Trophoblast cell (in vitro differentiated cells and primary cell): Measurements from ENCODE around the gene UGGT2.
A peak's percentile ranks its signal among the peaks of the same experiment; 100 is the strongest.

Experiments
- DNase-seq, 2 donors: peaks; one replicate each; pipeline ENCODE4 v3.0.0-alpha.2; 2016
- H2AFZ ChIP-seq: 2 replicates; pipeline ENCODE4 v1.6.1; 2013; ENCODE audit warnings: low read length, moderate library complexity, mild to moderate bottlenecking; ENCODE audit not compliant: insufficient read depth, poor library complexity
- H2AK5ac ChIP-seq: 2 replicates; pipeline ENCODE4 v1.6.1; 2013; ENCODE audit warnings: mild to moderate bottlenecking, low read length
- H2BK120ac ChIP-seq: 2 replicates; pipeline ENCODE4 v1.6.1; 2013; ENCODE audit warnings: low read length, mild to moderate bottlenecking, moderate library complexity; ENCODE audit not compliant: insufficient read depth, poor library complexity
- H2BK12ac ChIP-seq: 2 replicates; pipeline ENCODE4 v1.6.1; 2013; ENCODE audit warnings: mild to moderate bottlenecking, low read length, moderate library complexity
- H2BK5ac ChIP-seq: 2 replicates; pipeline ENCODE4 v1.6.1; 2013; ENCODE audit warnings: low read length, low read depth, moderate library complexity, mild to moderate bottlenecking; ENCODE audit not compliant: poor library complexity
- H3K14ac ChIP-seq: 2 replicates; pipeline ENCODE4 v1.6.1; 2013; ENCODE audit warnings: mild to moderate bottlenecking, low read length
- H3K18ac ChIP-seq: 2 replicates; pipeline ENCODE4 v1.6.1; 2013; ENCODE audit warnings: mild to moderate bottlenecking, low read length
- H3K23ac ChIP-seq: 2 replicates; pipeline ENCODE4 v1.6.1; 2013; ENCODE audit warnings: low read length
- H3K27ac ChIP-seq: 2 replicates; pipeline ENCODE4 v1.5.1; 2013; ENCODE audit warnings: low read depth, mild to moderate bottlenecking, inconsistent platforms, low read length, moderate library complexity
- H3K27me3 ChIP-seq: 2 replicates; pipeline ENCODE4 v1.6.1; 2013; ENCODE audit warnings: inconsistent platforms, mild to moderate bottlenecking, low read length, moderate library complexity; ENCODE audit not compliant: insufficient read depth
- H3K36me3 ChIP-seq, 2 experiments: 1 replicate in 1 of 2; 2 replicates in 1 of 2; pipeline ENCODE4 v1.6.1; 2013; ENCODE audit warnings: low read length in 2 of 2, mild to moderate bottlenecking in 2 of 2, moderate library complexity in 1 of 2; ENCODE audit not compliant: insufficient read depth in 2 of 2, control insufficient read depth in 1 of 2
- H3K4ac ChIP-seq: 2 replicates; pipeline ENCODE4 v1.6.1; 2013; ENCODE audit warnings: low read depth, mild to moderate bottlenecking, low read length, moderate library complexity
- H3K4me1 ChIP-seq, 2 experiments: 1 replicate in 1 of 2; 2 replicates in 1 of 2; pipeline ENCODE4 v1.6.1; 2013; ENCODE audit warnings: low read length in 2 of 2, mild to moderate bottlenecking in 2 of 2, moderate library complexity in 1 of 2; ENCODE audit not compliant: insufficient read depth in 2 of 2, control insufficient read depth in 1 of 2
- H3K4me2 ChIP-seq: 2 replicates; pipeline ENCODE4 v1.6.1; 2013; ENCODE audit warnings: inconsistent platforms, mild to moderate bottlenecking, low read length, moderate library complexity
- H3K4me3 ChIP-seq: 2 replicates; pipeline ENCODE4 v1.5.1; 2013; ENCODE audit warnings: mild to moderate bottlenecking, low read depth, low read length, inconsistent platforms
- H3K79me1 ChIP-seq: one replicate; pipeline ENCODE4 v1.6.1; 2013; ENCODE audit warnings: low read length
- H3K79me2 ChIP-seq: 2 replicates; pipeline ENCODE4 v1.6.1; 2013; ENCODE audit warnings: low read length, mild to moderate bottlenecking; ENCODE audit not compliant: control insufficient read depth, insufficient read depth, poor library complexity
- H3K9ac ChIP-seq: 2 replicates; pipeline ENCODE4 v1.6.1; 2013; ENCODE audit warnings: mild to moderate bottlenecking, low read length
- H3K9me3 ChIP-seq: 2 replicates; pipeline ENCODE4 v1.6.1; 2013; ENCODE audit warnings: low read depth, mild to moderate bottlenecking, control low read depth, inconsistent platforms, low read length; ENCODE audit not compliant: insufficient read depth
- H4K12ac ChIP-seq: 2 replicates; pipeline ENCODE4 v1.6.1; 2013; ENCODE audit warnings: low read depth, mild to moderate bottlenecking, low read length, moderate library complexity
- H4K8ac ChIP-seq: 2 replicates; pipeline ENCODE4 v1.6.1; 2013; ENCODE audit warnings: low read depth, mild to moderate bottlenecking, low read length, moderate library complexity
- H4K91ac ChIP-seq: one replicate; pipeline ENCODE4 v1.6.1; 2013; ENCODE audit warnings: low read depth, mild to moderate bottlenecking, low read length, moderate library complexity
- WGBS: extraction: QIAGEN DNeasy Blood & Tissue Kit; methylation state at CpG from one replicate; pipeline ENCODE4 v1.1.7; 2013; ENCODE audit warnings: missing lambda C conversion rate; ENCODE audit not compliant: insufficient read length, insufficient coverage; ENCODE audit errors: extremely low coverage; 5-methylcytosine and 5-hydroxymethylcytosine counted together

Gene UGGT2

GRCh38 chr13:95805921-95806320 lies 247.3 kb downstream of the UGGT2 start:
- H3K4me2 ChIP-seq, result no peak overlapping the region
- H3K27ac ChIP-seq, result no peak overlapping the region
- no peaks in the 10 kb centered on the region for H3K79me1 ChIP-seq
- no peaks in the 10 kb centered on the region for H3K4me1 ChIP-seq
- no peak overlapping the region for H3K9ac ChIP-seq
- no peak overlapping the region for H3K4me3 ChIP-seq
- H2AK5ac ChIP-seq, result no peak overlapping the region
- no peaks in the 10 kb centered on the region for H3K27me3 ChIP-seq
- H2AFZ ChIP-seq, result no peak overlapping the region
- no peak overlapping the region for H3K23ac ChIP-seq
- no peak overlapping the region for H4K8ac ChIP-seq
- peaks cover 0 to 4% of the 10 kb centered on the region in 2 experiments for H3K36me3 ChIP-seq
- no peaks in the 10 kb centered on the region for H3K79me2 ChIP-seq
- no peak overlapping the region for H2BK5ac ChIP-seq
- H3K18ac ChIP-seq, result no peak overlapping the region
- no peak overlapping the region for H4K12ac ChIP-seq
- H2BK12ac ChIP-seq, result no peak overlapping the region
- no peak overlapping the region for H2BK120ac ChIP-seq
- peaks cover 4% of the 10 kb centered on the region for H3K9me3 ChIP-seq
- no peak overlapping the region for H3K4ac ChIP-seq
- H3K14ac ChIP-seq, result no peak overlapping the region
- no peak for DNase-seq
- no peak overlapping the region for H4K91ac ChIP-seq

GRCh38 chr13:95801825-95802224 lies 251.4 kb downstream of the UGGT2 start:
- Histone ChIP-seq H3K27me3 (no peaks in the 10 kb centered on the region), H3K9me3 (peaks cover 2% of the 10 kb centered on the region), H4K91ac (no peak overlapping the region), H4K12ac (no peak overlapping the region), H3K23ac (no peak overlapping the region), H3K4me1 (peaks cover 3 to 6% of the 10 kb centered on the region in 2 experiments), H2AFZ (no peak overlapping the region), H3K4me2 (no peak overlapping the region), H3K4me3 (no peak overlapping the region), H4K8ac (no peak overlapping the region), H2BK12ac (no peak overlapping the region), H3K4ac (no peak overlapping the region), H3K79me2 (no peaks in the 10 kb centered on the region), H3K36me3 (peaks cover 0 to 1% of the 10 kb centered on the region in 2 experiments), H2BK120ac (no peak overlapping the region), H2BK5ac (no peak overlapping the region), H3K27ac (no peak overlapping the region), H3K79me1 (no peaks in the 10 kb centered on the region), H3K9ac (no peak overlapping the region), H3K14ac (no peak overlapping the region), H3K18ac (no peak overlapping the region), H2AK5ac (no peak overlapping the region)
- DNase-seq, result peak in 1 of 2 donors; percentile 75
- WGBS, result no CpG with 5 or more reads among the region's 4 CpGs

GRCh38 chr13:95800436-95800835 lies 252.8 kb downstream of the UGGT2 start:
- H3K9ac ChIP-seq, result no peak overlapping the region
- no peaks in the 10 kb centered on the region for H3K79me2 ChIP-seq
- H3K79me1 ChIP-seq, result no peaks in the 10 kb centered on the region
- no peak for DNase-seq
- H4K91ac ChIP-seq, result no peak overlapping the region
- H3K36me3 ChIP-seq, result no peaks in the 10 kb centered on the region
- H3K9me3 ChIP-seq, result peaks cover 2% of the 10 kb centered on the region
- no peak overlapping the region for H3K4ac ChIP-seq
- H4K8ac ChIP-seq, result no peak overlapping the region
- H2AK5ac ChIP-seq, result no peak overlapping the region
- no peak overlapping the region for H2BK5ac ChIP-seq
- no peak overlapping the region for H3K4me2 ChIP-seq
- no CpG with 5 or more reads among the region's 1 CpG for WGBS
- no peak overlapping the region for H2AFZ ChIP-seq
- H4K12ac ChIP-seq, result no peak overlapping the region
- no peaks in the 10 kb centered on the region for H3K27me3 ChIP-seq
- H3K18ac ChIP-seq, result no peak overlapping the region
- H3K23ac ChIP-seq, result no peak overlapping the region
- H3K27ac ChIP-seq, result no peak overlapping the region
- H3K14ac ChIP-seq, result no peak overlapping the region
- no peak overlapping the region for H2BK120ac ChIP-seq
- H2BK12ac ChIP-seq, result no peak overlapping the region
- no peak overlapping the region for H3K4me3 ChIP-seq
- peaks cover 3 to 6% of the 10 kb centered on the region in 2 experiments for H3K4me1 ChIP-seq

- H3K9ac ChIP-seq, result no peak overlapping the region
- H3K9me3 ChIP-seq, result no peaks in the 10 kb centered on the region
- no peaks in the 10 kb centered on the region for H3K79me1 ChIP-seq
- no peak overlapping the region for H4K8ac ChIP-seq
- no peak overlapping the region for H3K23ac ChIP-seq
- H3K79me2 ChIP-seq, result no peaks in the 10 kb centered on the region
- no peak overlapping the region for H2AK5ac ChIP-seq
- no peak overlapping the region for H2BK5ac ChIP-seq
- no peak overlapping the region for H2BK120ac ChIP-seq
- no peak overlapping the region for H3K27ac ChIP-seq
- no peak overlapping the region for H3K4me3 ChIP-seq
- H3K4me1 ChIP-seq, result peaks cover 3 to 6% of the 10 kb centered on the region in 2 experiments
- H3K18ac ChIP-seq, result no peak overlapping the region
- no CpG with 5 or more reads among the region's 2 CpGs for WGBS
- H2BK12ac ChIP-seq, result no peak overlapping the region
- no peak overlapping the region for H2AFZ ChIP-seq
- H3K27me3 ChIP-seq, result no peaks in the 10 kb centered on the region
- H3K4me2 ChIP-seq, result no peak overlapping the region
- no peak overlapping the region for H4K91ac ChIP-seq
- no peak for DNase-seq
- H3K36me3 ChIP-seq, result peaks cover 5% of the 10 kb centered on the region in 2 experiments
- H3K14ac ChIP-seq, result no peak overlapping the region
- H4K12ac ChIP-seq, result no peak overlapping the region
- no peak overlapping the region for H3K4ac ChIP-seq
These were observed 256.2 kb downstream of the UGGT2 start for GRCh38 chr13:95797016-95797415.
